A549 (cell line): ENCODE data around the gene FGD4.

Experiments
- BHLHE40 ChIP-seq: IDR thresholded peaks from 2 replicates; pipeline ENCODE4 v1.6.1; 2012; ENCODE audit warnings: low read depth, low read length, inconsistent platforms
- ESRRA ChIP-seq: fragments of 150-350 bp; IDR thresholded peaks from 2 replicates; pipeline ENCODE4 v1.6.1; 2014; ENCODE audit warnings: mild to moderate bottlenecking, low read length, borderline replicate concordance
- MAZ ChIP-seq: fragments of 150-350 bp; IDR thresholded peaks from 2 replicates; pipeline ENCODE4 v1.6.1; 2014; ENCODE audit warnings: antibody characterized with exemption, low read depth, low read length, borderline replicate concordance
- TF ChIP-seq, protein P1 (sequence below): fragments of >200 bp; sonication (Bioruptor Twin); formaldehyde crosslinking; IDR thresholded peaks from 3 replicates; pipeline ENCODE4 v1.5.1; 2016

DNA sequence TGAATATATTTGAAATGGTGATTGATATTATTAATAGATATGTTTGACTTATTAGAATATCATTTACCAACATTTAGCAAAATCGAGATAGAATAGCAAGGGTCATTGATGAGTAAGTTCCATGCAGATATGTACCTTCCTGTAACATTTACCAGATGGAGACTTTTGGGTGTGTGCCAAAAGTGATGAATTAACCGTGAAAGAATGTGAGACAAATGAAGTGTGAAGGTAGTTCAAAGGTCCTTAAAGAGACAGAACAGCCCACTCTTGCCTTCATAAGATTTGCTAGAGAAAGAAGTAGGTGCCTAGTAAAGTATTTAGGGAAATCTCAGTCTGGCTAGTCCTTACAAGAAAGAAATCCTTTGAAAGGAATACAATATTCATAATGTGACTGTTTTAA, 45.5 kb downstream of the FGD4 start:
- no peak for TF ChIP-seq ESRRA
- TF ChIP-seq BHLHE40, result no peak
- TF ChIP-seq, protein P1, sequence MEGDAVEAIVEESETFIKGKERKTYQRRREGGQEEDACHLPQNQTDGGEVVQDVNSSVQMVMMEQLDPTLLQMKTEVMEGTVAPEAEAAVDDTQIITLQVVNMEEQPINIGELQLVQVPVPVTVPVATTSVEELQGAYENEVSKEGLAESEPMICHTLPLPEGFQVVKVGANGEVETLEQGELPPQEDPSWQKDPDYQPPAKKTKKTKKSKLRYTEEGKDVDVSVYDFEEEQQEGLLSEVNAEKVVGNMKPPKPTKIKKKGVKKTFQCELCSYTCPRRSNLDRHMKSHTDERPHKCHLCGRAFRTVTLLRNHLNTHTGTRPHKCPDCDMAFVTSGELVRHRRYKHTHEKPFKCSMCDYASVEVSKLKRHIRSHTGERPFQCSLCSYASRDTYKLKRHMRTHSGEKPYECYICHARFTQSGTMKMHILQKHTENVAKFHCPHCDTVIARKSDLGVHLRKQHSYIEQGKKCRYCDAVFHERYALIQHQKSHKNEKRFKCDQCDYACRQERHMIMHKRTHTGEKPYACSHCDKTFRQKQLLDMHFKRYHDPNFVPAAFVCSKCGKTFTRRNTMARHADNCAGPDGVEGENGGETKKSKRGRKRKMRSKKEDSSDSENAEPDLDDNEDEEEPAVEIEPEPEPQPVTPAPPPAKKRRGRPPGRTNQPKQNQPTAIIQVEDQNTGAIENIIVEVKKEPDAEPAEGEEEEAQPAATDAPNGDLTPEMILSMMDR, result no peak
- TF ChIP-seq MAZ, result no peak
